HEK293 (cell line): ENCODE measurements around the gene TPSG1.

ENCODE experiments used
- CTCF ChIA-PET: fragments of 350-600 bp; formaldehyde crosslinking; extraction: SDS; loops from one replicate; lab custom pipeline; 2021; ENCODE audit warnings: antibody characterized with exemption; lab: Yijun Ruan, JAX
- POLR2A ChIA-PET: fragments of 300-600 bp; formaldehyde crosslinking; extraction: SDS; loops from one replicate; lab custom pipeline; 2020; ENCODE audit warnings: antibody characterized with exemption, inconsistent platforms; lab: Yijun Ruan, JAX
- H3K27ac ChIP-seq: fragments of 200-500 bp; sonication (Bioruptor generic); 2 replicates; pipeline ENCODE4 v1.5.1; 2014; ENCODE audit warnings: low read depth, low read length, control low read depth, inconsistent platforms; ENCODE audit errors: extremely low read depth
- H3K36me3 ChIP-seq, 2 experiments: fragments of 200-500 bp in 1 of 2; sonication (Bioruptor generic) in 1 of 2; 1 replicate in 1 of 2; 2 replicates in 1 of 2; pipeline ENCODE4 v1.5.1; 2014 to 2017; ENCODE audit warnings: inconsistent platforms in 2 of 2, low read length in 2 of 2; ENCODE audit not compliant: control insufficient read depth in 2 of 2, insufficient read depth in 1 of 2
- H3K4me1 ChIP-seq: fragments of 200-500 bp; sonication (Bioruptor generic); 2 replicates; pipeline ENCODE4 v1.5.1; 2014; ENCODE audit warnings: mild to moderate bottlenecking, low read length, inconsistent platforms; ENCODE audit not compliant: control insufficient read depth, insufficient read depth
- H3K4me3 ChIP-seq: 2 replicates; pipeline ENCODE4 v1.5.1; 2011; ENCODE audit warnings: low read depth, mild to moderate bottlenecking, control low read depth, low read length, moderate library complexity
- H3K9me3 ChIP-seq: fragments of 200-500 bp; sonication (Bioruptor generic); 2 replicates; pipeline ENCODE4 v1.5.1; 2014; ENCODE audit warnings: low read depth, low read length, inconsistent platforms; ENCODE audit not compliant: control insufficient read depth, insufficient read depth
- ATF2 ChIP-seq: fragments of 450-650 bp; formaldehyde crosslinking; IDR thresholded peaks from 2 replicates; pipeline ENCODE4 v1.5.1; 2016; ENCODE audit warnings: missing biosample characterization, missing genetic modification characterization, low read depth
- BCL11A ChIP-seq: fragments of 450-650 bp; formaldehyde crosslinking; IDR thresholded peaks from 2 replicates; pipeline ENCODE4 v1.5.1; 2016; ENCODE audit warnings: low read depth, missing biosample characterization, missing genetic modification characterization
- HOXA7 ChIP-seq: sonication (generic); formaldehyde crosslinking; IDR thresholded peaks from 2 replicates; pipeline ENCODE4 v1.8.1; 2022; ENCODE audit warnings: missing genetic modification reagents, borderline replicate concordance
- REPIN1 ChIP-seq: fragments of 450-650 bp; formaldehyde crosslinking; IDR thresholded peaks from 2 replicates; pipeline ENCODE4 v1.5.1; 2017; ENCODE audit warnings: missing biosample characterization, missing genetic modification characterization, low read depth
- WT1 ChIP-seq: fragments of 450-650 bp; formaldehyde crosslinking; IDR thresholded peaks from 2 replicates; pipeline ENCODE4 v1.5.1; 2016; ENCODE audit warnings: missing biosample characterization, missing genetic modification characterization
- ZBTB10 ChIP-seq: fragments of 450-650 bp; formaldehyde crosslinking; IDR thresholded peaks from 2 replicates; pipeline ENCODE4 v1.5.1; 2016; ENCODE audit warnings: missing biosample characterization, missing genetic modification characterization
- ZBTB49 ChIP-seq: fragments of 450-650 bp; formaldehyde crosslinking; IDR thresholded peaks from 2 replicates; pipeline ENCODE4 v1.5.1; 2016; ENCODE audit warnings: missing biosample characterization, missing genetic modification characterization, low read depth
- ZNF114 ChIP-seq: fragments of 450-650 bp; formaldehyde crosslinking; IDR thresholded peaks from 2 replicates; pipeline ENCODE4 v1.5.0; 2017; ENCODE audit warnings: missing biosample characterization, missing genetic modification characterization
- ZNF138 ChIP-seq: fragments of 450-650 bp; formaldehyde crosslinking; IDR thresholded peaks from 2 replicates; pipeline ENCODE4 v1.5.1; 2016; ENCODE audit warnings: missing biosample characterization, missing genetic modification characterization, borderline replicate concordance
- ZNF148 ChIP-seq: fragments of 450-650 bp; formaldehyde crosslinking; IDR thresholded peaks from 2 replicates; pipeline ENCODE4 v1.5.0; 2017; ENCODE audit warnings: missing biosample characterization, missing genetic modification characterization, borderline replicate concordance
- ZNF19 ChIP-seq: fragments of 450-650 bp; formaldehyde crosslinking; IDR thresholded peaks from 2 replicates; pipeline ENCODE4; 2016; ENCODE audit warnings: missing biosample characterization, missing genetic modification characterization, low read depth
- ZNF214 ChIP-seq: fragments of 450-650 bp; formaldehyde crosslinking; IDR thresholded peaks from 2 replicates; pipeline ENCODE4 v1.5.1; 2017; ENCODE audit warnings: missing biosample characterization, mild to moderate bottlenecking, missing genetic modification characterization, borderline replicate concordance
- ZNF221 ChIP-seq: fragments of 450-650 bp; formaldehyde crosslinking; IDR thresholded peaks from 2 replicates; pipeline ENCODE4 v1.5.1; 2017; ENCODE audit warnings: missing biosample characterization, missing genetic modification characterization, borderline replicate concordance
- ZNF391 ChIP-seq: fragments of 450-650 bp; formaldehyde crosslinking; IDR thresholded peaks from 2 replicates; pipeline ENCODE4 v1.5.1; 2016; ENCODE audit warnings: low read depth, missing biosample characterization, missing genetic modification characterization, borderline replicate concordance
- ZNF416 ChIP-seq: fragments of 450-650 bp; formaldehyde crosslinking; IDR thresholded peaks from 2 replicates; pipeline ENCODE4 v1.5.1; 2016; ENCODE audit warnings: missing biosample characterization, missing genetic modification characterization
- ZNF433 ChIP-seq: fragments of 450-650 bp; formaldehyde crosslinking; IDR thresholded peaks from 2 replicates; pipeline ENCODE4 v1.5.1; 2016; ENCODE audit warnings: missing biosample characterization, missing genetic modification characterization, low read depth
- ZNF664 ChIP-seq: fragments of 450-650 bp; formaldehyde crosslinking; IDR thresholded peaks from 2 replicates; pipeline ENCODE4 v1.5.1; 2016; ENCODE audit warnings: missing biosample characterization, missing genetic modification characterization
- ZNF837 ChIP-seq: fragments of 450-650 bp; formaldehyde crosslinking; IDR thresholded peaks from 2 replicates; pipeline ENCODE4 v1.5.1; 2016; ENCODE audit warnings: missing biosample characterization, missing genetic modification characterization

Gene TPSG1

GRCh38 chr16:1174477-1175357, 50.4 kb downstream of the TPSG1 start (continued):
- no peak for TF ChIP-seq ZNF416 (tag by site-specific recombination)

GRCh38 chr16:1173788-1174451, 51.1 kb downstream of the TPSG1 start:
- Histone ChIP-seq H3K4me1 (no peaks in the 10 kb centered on the region), H3K4me3 (no peak overlapping the region), H3K36me3 (no peaks in the 10 kb centered on the region), H3K27ac (no peak overlapping the region), H3K9me3 (no peaks in the 10 kb centered on the region)
- POLR2A ChIA-PET: interaction anchor here (1.1 kb wide), 1 partner anchor 9 kb away, joined by 4 read pairs; no protein-coding TSS in a partner anchor
- CTCF ChIA-PET: no interaction called here
- no peak for TF ChIP-seq ZBTB10 (tag by site-specific recombination)
- no peak for TF ChIP-seq HOXA7 (CRISPR knock-in tag)
- no peak for TF ChIP-seq ZNF138 (tag by site-specific recombination)
- no peak for TF ChIP-seq ZBTB49 (tag by site-specific recombination)
- TF ChIP-seq REPIN1: no peak
- no peak for TF ChIP-seq ZNF221 (tag by site-specific recombination)
- no peak for TF ChIP-seq ZNF664 (tag by site-specific recombination)
- TF ChIP-seq BCL11A: no peak
- no peak for TF ChIP-seq ZNF433 (tag by site-specific recombination)
- TF ChIP-seq ZNF114 (tag by site-specific recombination): no peak
- no peak for TF ChIP-seq ATF2 (tag by site-specific recombination)
- TF ChIP-seq ZNF148 (tag by site-specific recombination): no peak
- TF ChIP-seq ZNF19: no peak
- no peak for TF ChIP-seq ZNF214
- TF ChIP-seq ZNF837 (tag by site-specific recombination): no peak
- TF ChIP-seq WT1 (tag by site-specific recombination): no peak
- no peak for TF ChIP-seq ZNF391
